A673 (cell line): ENCODE measurements around the gene KCNIP1. TPM values are rescaled to one million over a fixed set of nuclear protein-coding genes. Genes with fewer than 3 reads are reported as not detected.
"Not testable (repeated sequence)": the region's sequence is repeated elsewhere in the genome, so short reads cannot be mapped to it uniquely, and the experiment has no call there.

Experiments
- BruUV-seq: library from RNA; stranded (reverse); fragments of 400-500 nt; replicated peaks from 2 replicates; lab custom pipeline; 2021; lab: Mats Ljungman, UMichigan
- CTCF ChIA-PET: fragments of 300-600 bp; sonication (Branson Sonifier 250); formaldehyde crosslinking; loops from one replicate; lab custom pipeline; 2022; ENCODE audit warnings: antibody characterized with exemption; lab: Charles Lee
- POLR2A ChIA-PET: fragments of 300-600 bp; sonication (Branson Sonifier 250); formaldehyde crosslinking; loops from one replicate; lab custom pipeline; 2022; ENCODE audit warnings: antibody characterized with exemption; ENCODE audit not compliant: low non-redundant PET; lab: Charles Lee
- DNase-seq: peaks from one replicate; pipeline ENCODE4 v3.0.0-alpha.2; 2015; ENCODE audit warnings: low spot score
- H3K27ac ChIP-seq: fragments of 200-600 bp; sonication (generic); 2 replicates; pipeline ENCODE4 v1.5.1; 2016; ENCODE audit warnings: mixed run types, low read depth, mild to moderate bottlenecking, mixed read lengths, antibody characterized with exemption, low read length; ENCODE audit not compliant: poor library complexity, severe bottlenecking
- H3K27me3 ChIP-seq: fragments of 200-600 bp; sonication (generic); replicated peaks from 2 replicates; pipeline ENCODE4 v1.6.1; 2017; ENCODE audit warnings: mixed run types, low read depth, mild to moderate bottlenecking, mixed read lengths, antibody characterized with exemption, low read length; ENCODE audit not compliant: insufficient read depth, poor library complexity
- H3K36me3 ChIP-seq: fragments of 200-600 bp; sonication (generic); 2 replicates; pipeline ENCODE4 v1.6.1; 2016; ENCODE audit warnings: mixed run types, mild to moderate bottlenecking, mixed read lengths, antibody characterized with exemption, low read length; ENCODE audit not compliant: insufficient read depth, poor library complexity, severe bottlenecking
- H3K4me1 ChIP-seq: fragments of 200-600 bp; sonication (generic); 2 replicates; pipeline ENCODE4 v1.6.1; 2017; ENCODE audit warnings: mixed run types, mild to moderate bottlenecking, mixed read lengths, antibody characterized with exemption, low read length; ENCODE audit not compliant: insufficient read depth, poor library complexity, severe bottlenecking
- H3K4me3 ChIP-seq: fragments of 200-600 bp; sonication (generic); 2 replicates; pipeline ENCODE4 v1.5.1; 2016; ENCODE audit warnings: low read depth, mixed run types, mild to moderate bottlenecking, mixed read lengths, low read length; ENCODE audit not compliant: poor library complexity, severe bottlenecking
- H3K9me3 ChIP-seq: fragments of 200-600 bp; sonication (generic); 2 replicates; pipeline ENCODE4 v1.6.1; 2016; ENCODE audit warnings: mixed run types, low read depth, mild to moderate bottlenecking, mixed read lengths, antibody characterized with exemption, low read length; ENCODE audit not compliant: poor library complexity, severe bottlenecking
- CTCF ChIP-seq: fragments of 300-800, 200-600 bp; sonication (generic); conservative IDR thresholded peaks from 2 replicates; pipeline ENCODE4 v1.5.1; 2017; ENCODE audit warnings: low read depth, mild to moderate bottlenecking, antibody characterized with exemption, low read length, moderate library complexity, mixed read lengths
- EZH2 ChIP-seq: fragments of 200-600 bp; sonication (generic); IDR thresholded peaks from 2 replicates; pipeline ENCODE4 v1.6.1; 2017; ENCODE audit warnings: borderline replicate concordance, low read depth, mild to moderate bottlenecking, mixed read lengths, antibody characterized with exemption, low read length; ENCODE audit not compliant: poor library complexity, severe bottlenecking
- intact Hi-C: fragments of 100-400 bp; cut with micrococcal nuclease; formaldehyde crosslinking; loops from one replicate; pipeline ENCODE4 v1.10.0; 2022; ENCODE audit not compliant: unreplicated experiment
- total RNA-seq: library from RNA; stranded (reverse); gene quantifications from 2 replicates; pipeline ENCODE4 v1.2.3, GENCODE V29; 2021

Gene KCNIP1
- total RNA-seq, 1 experiment from 2014 or later: 3.7 TPM

GRCh38 chr5:170546282-170546681 lies 42.5 kb downstream of the KCNIP1 start:
- peaks cover 11% of the 10 kb centered on the region for H3K9me3 ChIP-seq
- TF ChIP-seq EZH2: no peak
- no peak for TF ChIP-seq CTCF
- no peaks in the 10 kb centered on the region for H3K36me3 ChIP-seq
- intact Hi-C loops: no loop called here
- H3K27me3 ChIP-seq: peaks cover 9% of the 10 kb centered on the region
- POLR2A ChIA-PET: no interaction called here
- CTCF ChIA-PET: no interaction called here
- no peak for DNase-seq
- H3K4me3 ChIP-seq: no peak overlapping the region
- H3K27ac ChIP-seq: no peak overlapping the region
- no peaks in the 10 kb centered on the region for H3K4me1 ChIP-seq
- no TSS peak for BruUV-seq

DNA sequence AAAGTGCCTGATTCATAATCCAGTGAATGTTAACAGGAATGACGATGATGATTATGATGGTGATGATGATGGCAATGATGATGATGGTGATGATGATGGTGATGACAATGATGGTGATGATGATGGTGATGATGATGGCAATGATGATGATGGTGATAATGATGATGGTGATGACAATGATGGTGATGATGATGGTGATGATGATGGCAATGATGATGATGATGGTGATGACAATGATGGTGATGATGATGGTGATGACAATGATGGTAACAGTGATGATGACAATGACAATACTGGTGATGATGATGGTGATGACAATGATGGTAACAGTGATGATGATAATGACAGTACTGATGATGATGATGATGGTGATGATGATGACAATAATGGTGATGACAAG lies 46.6 kb downstream of the KCNIP1 start:
- DNase-seq, H3K4me1 ChIP-seq, BruUV-seq, H3K27me3 ChIP-seq, H3K36me3 ChIP-seq, H3K27ac ChIP-seq, CTCF ChIA-PET, H3K9me3 ChIP-seq, intact Hi-C loops, POLR2A ChIA-PET, H3K4me3 ChIP-seq: not testable (repeated sequence)

DNA sequence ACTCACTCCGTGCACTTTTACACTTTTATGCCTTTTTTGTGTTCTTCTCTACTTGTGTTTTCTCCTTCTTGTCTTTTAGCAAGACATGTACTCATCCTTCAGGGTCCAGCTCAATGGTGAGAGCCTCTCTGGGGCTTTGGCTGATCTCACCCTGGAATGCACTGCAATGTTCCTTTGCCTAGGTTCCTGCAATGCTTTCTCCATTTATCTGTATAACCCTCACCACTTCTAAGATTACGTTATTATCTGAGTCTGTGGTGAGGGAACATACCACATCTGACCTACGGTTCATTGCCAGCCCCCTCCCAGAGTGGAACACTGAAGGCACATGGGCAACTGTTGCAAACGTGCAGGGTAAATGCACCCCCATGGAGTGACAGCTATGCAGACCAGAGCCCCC lies 47.3 kb downstream of the KCNIP1 start:
- CTCF ChIA-PET: no interaction called here
- no TSS peak for BruUV-seq
- TF ChIP-seq CTCF: no peak
- no peak for TF ChIP-seq EZH2
- DNase-seq: no peak
- H3K36me3 ChIP-seq: no peaks in the 10 kb centered on the region
- H3K27ac ChIP-seq: no peak overlapping the region
- POLR2A ChIA-PET: no interaction called here
- H3K4me3 ChIP-seq: no peak overlapping the region
- H3K27me3 ChIP-seq: peaks cover 3% of the 10 kb centered on the region
- H3K9me3 ChIP-seq: no peaks in the 10 kb centered on the region
- no peaks in the 10 kb centered on the region for H3K4me1 ChIP-seq
- intact Hi-C loops: no loop called here

DNA sequence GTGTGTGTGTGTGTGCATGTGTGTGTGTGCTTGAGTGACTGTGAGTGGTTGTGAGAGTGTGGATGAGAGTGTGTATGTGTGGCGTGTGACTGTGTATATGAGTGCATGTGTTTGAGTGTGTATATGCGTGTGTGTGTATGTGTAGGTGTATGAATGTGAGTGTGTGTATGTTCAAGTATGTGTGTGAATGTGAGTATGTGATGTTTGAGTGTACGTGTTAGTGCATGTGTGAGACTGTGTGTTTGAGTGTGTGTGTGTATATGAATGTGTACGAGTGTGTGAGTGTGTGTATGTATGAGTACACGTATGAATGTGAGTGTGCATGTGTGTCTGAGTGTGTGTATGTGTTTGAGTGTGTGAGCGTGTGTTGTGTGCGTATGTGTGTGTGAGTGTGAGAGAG lies 47.8 kb downstream of the KCNIP1 start:
- no peaks in the 10 kb centered on the region for H3K36me3 ChIP-seq
- intact Hi-C loops: no loop called here
- H3K4me3 ChIP-seq: no peak overlapping the region
- no peak for DNase-seq
- BruUV-seq: no TSS peak
- no peaks in the 10 kb centered on the region for H3K9me3 ChIP-seq
- no peaks in the 10 kb centered on the region for H3K27me3 ChIP-seq
- ChIA-PET POLR2A (no interaction called here), CTCF (no interaction called here)
- TF ChIP-seq EZH2 (no peak), CTCF (no peak)
- H3K27ac ChIP-seq: no peak overlapping the region
- H3K4me1 ChIP-seq: no peaks in the 10 kb centered on the region
